ENCODE measurements around the gene ULK3. TPM values are rescaled to one million over a fixed set of nuclear protein-coding genes. Genes with fewer than 3 reads are reported as not detected.

Gene ULK3
- total RNA-seq, 2 donors from 2014 or later = 70.7 to 83.2 TPM

- ATAC-seq = no peak
- intact Hi-C loops (cut with DNase I, micrococcal nuclease) = no loop called here
- DNase-seq = no peak
Measured at GRCh38 chr15:74844319-74845207, 1.6 kb upstream of the ULK3 start.

GRCh38 chr15:74843891-74844299 lies 939 bp upstream of the ULK3 start:
- DNase-seq (no peak), ATAC-seq (no peak)
- intact Hi-C loops (cut with DNase I, micrococcal nuclease) = no loop called here

GRCh38 chr15:74843445-74843828 lies 481 bp upstream of the ULK3 start:
- DNase-seq = no peak
- intact Hi-C loops (cut with DNase I, micrococcal nuclease) = no loop called here
- ATAC-seq = no peak

- ATAC-seq = peak; percentile 20
- intact Hi-C loops (cut with DNase I, micrococcal nuclease) = no loop called here
- peak; percentile 39 to 63 for DNase-seq
Measured at GRCh38 chr15:74841891-74842373, 1.0 kb downstream of the ULK3 start.

- intact Hi-C loops (cut with DNase I, micrococcal nuclease) = no loop called here
- no peak for ATAC-seq
- no peak for DNase-seq
Measured at GRCh38 chr15:74840851-74841775, 1.8 kb downstream of the ULK3 start.

- DNase-seq (no peak), ATAC-seq (no peak)
- intact Hi-C loops (cut with DNase I, micrococcal nuclease) = no loop called here
Measured at GRCh38 chr15:74839526-74840395, 3.2 kb downstream of the ULK3 start.

GRCh38 chr15:74838746-74839525 lies 4.0 kb downstream of the ULK3 start:
- ATAC-seq = no peak
- intact Hi-C loops (cut with DNase I, micrococcal nuclease) = no loop called here

GRCh38 chr15:74838137-74838516 lies 4.8 kb downstream of the ULK3 start:
- DNase-seq (no peak), ATAC-seq (no peak)
- intact Hi-C loops (cut with DNase I, micrococcal nuclease) = no loop called here

More at GRCh38 chr15:74838746-74839525, 4.0 kb downstream of the ULK3 start:
- DNase-seq = no peak

- DNase-seq (no peak), ATAC-seq (no peak)
- intact Hi-C loops (cut with DNase I, micrococcal nuclease) = no loop called here
Measured at GRCh38 chr15:74837482-74838136, 5.3 kb downstream of the ULK3 start.

- ATAC-seq (no peak), DNase-seq (no peak)
- intact Hi-C loops (cut with DNase I, micrococcal nuclease) = no loop called here
Measured at GRCh38 chr15:74836846-74837245, 6.1 kb downstream of the ULK3 start.

GRCh38 chr15:74835312-74835823 lies 7.6 kb downstream of the ULK3 start:
- ATAC-seq (peak; percentile 55), DNase-seq (peak in 1 of 2 donors; percentile 75)
- intact Hi-C loops (cut with DNase I, micrococcal nuclease) = no loop called here

GRCh38 chr15:74833376-74834107 lies 9.4 kb downstream of the ULK3 start:
- ATAC-seq (no peak), DNase-seq (no peak)
- intact Hi-C loops (cut with DNase I, micrococcal nuclease) = no loop called here

GRCh38 chr15:74832826-74833225 lies 10.1 kb downstream of the ULK3 start:
- intact Hi-C loops (cut with DNase I, micrococcal nuclease) = no loop called here
- DNase-seq (no peak), ATAC-seq (no peak)

- DNase-seq (peak; percentile 76 to 77), ATAC-seq (peak; percentile 86)
- intact Hi-C loops (cut with DNase I, micrococcal nuclease) = no loop called here
Measured at GRCh38 chr15:74831813-74832495, 11.0 kb downstream of the ULK3 start.

GRCh38 chr15:74830868-74831267 lies 12.1 kb downstream of the ULK3 start:
- no peak for ATAC-seq
- intact Hi-C loops (cut with DNase I, micrococcal nuclease) = no loop called here
- no peak for DNase-seq

- intact Hi-C loops (cut with DNase I, micrococcal nuclease) = no loop called here
- ATAC-seq (no peak), DNase-seq (no peak)
Measured at GRCh38 chr15:74829991-74830390, 13.0 kb downstream of the ULK3 start.
